Measurements from ENCODE around the gene MAGIX.
A peak's percentile ranks its signal among the peaks of the same experiment; 100 is the strongest.
"Not testable (repeated sequence)": the region's sequence is repeated elsewhere in the genome, so short reads cannot be mapped to it uniquely, and the experiment has no call there.

Gene MAGIX

GRCh38 chrX:49162620-49163019 is at the start of gene MAGIX:
Gene MAGIX, plus strand, starts transcription at chrX:49162758. Its CDS starts 132 bp downstream, at chrX:49162890.
- DNase-seq = no peak

- no peak for DNase-seq
Observed at GRCh38 chrX:49116076-49116475, 46.5 kb upstream of the MAGIX start.

GRCh38 chrX:49116716-49117115 is 45.8 kb upstream of the MAGIX start:
- no peak for DNase-seq

GRCh38 chrX:49117581-49117980 is 45.0 kb upstream of the MAGIX start:
- peak in 1 of 6 experiments; percentile 6 for DNase-seq

GRCh38 chrX:49120091-49120490 is 42.5 kb upstream of the MAGIX start:
- no peak for DNase-seq

GRCh38 chrX:49122499-49122898 is 40.1 kb upstream of the MAGIX start:
- no peak for DNase-seq

- not testable (repeated sequence) for DNase-seq
Observed at GRCh38 chrX:49127742-49128258, 34.8 kb upstream of the MAGIX start.

- DNase-seq = no peak
Observed at GRCh38 chrX:49129427-49129826, 33.1 kb upstream of the MAGIX start.

GRCh38 chrX:49132275-49132674 is 30.3 kb upstream of the MAGIX start:
- DNase-seq = not testable (repeated sequence)

GRCh38 chrX:49133759-49134158 is 28.8 kb upstream of the MAGIX start:
- no peak for DNase-seq

- no peak for DNase-seq
Observed at GRCh38 chrX:49137492-49137891, 25.1 kb upstream of the MAGIX start.

- no peak for DNase-seq
Observed at GRCh38 chrX:49139713-49140112, 22.8 kb upstream of the MAGIX start.

- DNase-seq = not testable (repeated sequence)
Observed at GRCh38 chrX:49142264-49142663, 20.3 kb upstream of the MAGIX start.

GRCh38 chrX:49143154-49143553 is 19.4 kb upstream of the MAGIX start:
- DNase-seq = not testable (repeated sequence)

- DNase-seq = no peak
Observed at GRCh38 chrX:49147282-49147681, 15.3 kb upstream of the MAGIX start.

GRCh38 chrX:49147936-49148335 is 14.6 kb upstream of the MAGIX start:
- DNase-seq = no peak

GRCh38 chrX:49148390-49149100 is 14.0 kb upstream of the MAGIX start:
- not testable (repeated sequence) for DNase-seq

GRCh38 chrX:49149291-49149690 is 13.3 kb upstream of the MAGIX start:
- DNase-seq = not testable (repeated sequence)

GRCh38 chrX:49153467-49153866 is 9.1 kb upstream of the MAGIX start:
- no peak for DNase-seq

- peak in 1 of 6 experiments; percentile 31 for DNase-seq
Observed at GRCh38 chrX:49155243-49155899, 7.2 kb upstream of the MAGIX start.

- peak; percentile 66 to 85 (median 77) for DNase-seq
Observed at GRCh38 chrX:49155900-49156837, 6.4 kb upstream of the MAGIX start.

- no peak for DNase-seq
Observed at GRCh38 chrX:49157194-49157593, 5.4 kb upstream of the MAGIX start.

GRCh38 chrX:49160908-49161307 is 1.6 kb upstream of the MAGIX start:
- no peak for DNase-seq
